HG03039 (cell line): ENCODE measurements around the gene NID1.
A peak's percentile ranks its signal among the peaks of the same experiment; 100 is the strongest.
"Not testable (repeated sequence)": the region's sequence is repeated elsewhere in the genome, so short reads cannot be mapped to it uniquely, and the experiment has no call there.

ENCODE experiments used
- ATAC-seq: cut with Tn5 transposase; IDR thresholded peaks from one replicate; pipeline ENCODE4 v1.9.1; 2021; ENCODE audit warnings: mild to moderate bottlenecking, moderate library complexity; ENCODE audit not compliant: unreplicated experiment

NID1 gene

GRCh38 chr1:236002025-236002390 is 62.9 kb downstream of the NID1 start:
- no peak for ATAC-seq

GRCh38 chr1:236000781-236001180 is 64.1 kb downstream of the NID1 start:
- ATAC-seq: no peak

GRCh38 chr1:235999259-235999925 is 65.5 kb downstream of the NID1 start:
- ATAC-seq: peak; percentile 68

DNA sequence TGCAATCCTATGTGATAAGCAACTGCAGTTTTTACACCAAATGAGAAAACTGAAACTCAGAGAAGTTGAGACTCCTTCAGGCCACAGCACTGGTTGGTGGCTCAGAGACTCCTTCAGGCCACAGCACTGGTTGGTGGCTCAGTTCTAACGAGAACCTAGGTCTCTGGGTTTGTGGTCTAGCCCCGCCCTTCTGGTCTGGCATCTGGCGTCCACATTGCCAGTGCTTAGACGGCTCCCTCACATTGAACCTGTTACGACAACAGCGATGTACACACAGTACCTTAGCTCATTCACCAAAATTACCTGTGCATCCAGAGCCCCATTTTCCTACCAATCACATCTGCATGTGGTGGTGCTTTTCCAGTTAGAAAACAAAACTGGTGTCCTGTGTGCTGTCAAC is 66.1 kb downstream of the NID1 start:
- ATAC-seq: peak; percentile 24

DNA sequence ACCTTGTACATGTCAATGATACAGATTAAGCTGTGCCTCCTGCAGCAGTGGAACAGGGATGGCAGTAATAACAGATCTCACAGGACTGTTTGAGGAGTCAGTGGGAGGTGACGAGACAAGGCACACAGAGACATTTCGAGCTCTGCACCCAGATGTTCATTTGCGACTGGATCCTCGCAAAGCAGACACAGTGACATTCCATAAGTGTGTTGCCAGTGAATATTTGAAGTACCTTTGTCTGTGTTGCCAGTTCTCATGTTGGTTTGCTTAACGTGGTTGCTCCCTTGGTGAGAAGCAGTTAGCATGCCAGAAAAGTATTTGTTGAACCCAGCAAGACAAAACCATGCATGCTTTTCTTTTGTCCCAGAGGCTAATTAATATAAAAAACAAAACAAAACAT is 67.0 kb downstream of the NID1 start:
- ATAC-seq: no peak

DNA sequence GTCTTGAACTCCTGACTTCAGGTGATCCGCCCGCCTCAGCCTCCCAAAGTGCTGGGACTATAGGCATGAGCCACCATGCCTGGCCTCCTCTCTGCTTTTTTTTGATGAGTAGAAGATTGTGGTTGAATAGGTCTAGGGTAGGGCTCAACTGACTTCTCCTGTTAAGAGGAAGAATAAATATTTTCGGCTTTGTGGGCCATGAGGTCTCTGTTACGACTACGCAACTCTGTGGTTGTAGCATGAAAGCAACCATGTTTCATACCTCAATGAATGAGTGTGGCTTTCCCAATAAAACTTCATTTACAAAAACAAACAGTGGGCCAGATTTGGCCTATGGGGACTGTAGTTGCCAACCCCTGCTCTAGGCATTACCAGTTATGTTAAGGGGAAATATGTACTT is 67.8 kb downstream of the NID1 start:
- ATAC-seq: no peak

GRCh38 chr1:235996048-235996785 is 68.7 kb downstream of the NID1 start:
- no peak for ATAC-seq

GRCh38 chr1:235995511-235995910 is 69.4 kb downstream of the NID1 start:
- no peak for ATAC-seq

GRCh38 chr1:235993652-235994051 is 71.2 kb downstream of the NID1 start:
- ATAC-seq: no peak

DNA sequence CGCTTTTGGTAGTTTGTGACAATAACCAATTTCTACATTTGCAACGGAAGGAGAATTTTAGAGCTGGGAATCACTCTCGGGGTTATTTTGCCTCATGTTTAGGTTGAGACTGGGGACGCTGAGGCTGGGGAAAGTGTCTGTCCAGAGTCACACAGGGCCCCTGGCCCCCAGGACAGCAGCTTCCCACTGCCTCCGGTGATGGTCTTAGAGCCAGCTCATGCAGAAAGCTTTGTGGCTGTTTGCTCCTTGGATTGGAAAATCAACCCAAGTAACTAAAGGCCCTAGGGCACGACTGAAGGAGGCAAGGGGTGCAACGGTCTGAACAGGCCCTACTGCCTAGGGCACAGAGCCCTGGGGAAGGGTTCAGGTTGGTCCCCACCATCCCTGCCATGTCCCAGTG is 72.0 kb downstream of the NID1 start:
- ATAC-seq: no peak

GRCh38 chr1:235992346-235992745 is 72.5 kb downstream of the NID1 start:
- no peak for ATAC-seq

DNA sequence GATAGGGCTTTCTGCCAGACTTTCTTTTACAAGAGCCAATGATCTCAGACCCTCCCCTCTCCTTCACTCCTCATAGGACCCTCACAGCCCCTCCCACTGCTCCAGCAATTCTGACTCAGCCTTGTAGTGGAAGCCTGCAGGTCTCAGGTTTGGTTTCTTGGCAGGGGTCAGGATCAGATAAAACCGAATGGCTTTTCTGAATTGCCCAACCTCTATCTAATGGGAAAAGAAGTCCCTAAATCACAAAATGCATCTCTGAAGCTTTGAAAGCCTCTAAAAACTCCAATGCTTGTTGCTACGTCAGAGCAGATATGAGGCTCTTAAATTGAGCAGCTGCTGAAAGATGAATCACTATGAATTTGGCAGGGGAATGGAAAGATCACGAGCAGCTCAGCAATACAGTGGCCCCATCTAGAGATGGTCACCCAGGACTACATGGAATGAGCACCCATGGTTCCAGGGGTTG is 74.5 kb downstream of the NID1 start:
- ATAC-seq: no peak

DNA sequence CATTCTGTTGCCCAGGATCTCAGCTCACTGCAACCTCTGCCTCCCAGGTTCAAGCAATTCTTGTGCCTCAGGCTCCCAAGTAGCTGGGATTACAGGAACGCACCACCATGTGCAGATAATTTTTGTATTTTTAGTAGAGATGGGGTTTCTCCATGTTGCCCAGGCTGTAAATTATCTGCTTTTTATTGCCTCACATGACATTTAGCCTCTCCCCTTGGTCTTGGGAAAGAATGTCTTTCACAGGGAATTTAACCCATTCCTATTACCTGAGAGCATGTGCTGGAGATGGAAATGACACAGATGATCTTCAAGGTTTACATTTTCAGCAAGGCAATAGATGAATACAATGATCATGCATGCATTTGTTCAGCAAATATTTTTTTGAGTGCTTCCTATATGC is 75.8 kb downstream of the NID1 start:
- no peak for ATAC-seq

DNA sequence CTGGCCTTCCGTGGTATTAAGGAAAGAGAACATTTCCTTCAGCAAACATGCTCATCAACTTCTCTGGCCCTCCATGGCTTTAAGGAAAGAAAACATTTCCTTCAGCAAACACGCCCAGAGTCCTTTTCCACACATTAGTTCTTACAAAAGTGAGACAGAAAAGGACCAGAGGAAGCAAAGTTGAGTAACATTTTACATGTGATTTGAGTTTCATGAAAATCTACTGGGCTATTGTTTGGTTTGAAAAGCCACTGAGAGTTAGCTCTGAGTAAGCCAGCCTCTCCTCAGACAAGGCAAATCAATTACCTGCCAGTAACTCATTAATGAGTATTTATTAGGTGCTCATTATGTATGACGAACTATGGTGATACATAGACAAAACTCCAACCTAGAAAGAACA is 78.0 kb downstream of the NID1 start:
- no peak for ATAC-seq

GRCh38 chr1:235984041-235984825 is 80.7 kb downstream of the NID1 start:
- no peak for ATAC-seq

- ATAC-seq: no peak
Observed at GRCh38 chr1:235980976-235981375, 83.9 kb downstream of the NID1 start.

- ATAC-seq: no peak
Observed at GRCh38 chr1:235979716-235980333, 85.1 kb downstream of the NID1 start.

DNA sequence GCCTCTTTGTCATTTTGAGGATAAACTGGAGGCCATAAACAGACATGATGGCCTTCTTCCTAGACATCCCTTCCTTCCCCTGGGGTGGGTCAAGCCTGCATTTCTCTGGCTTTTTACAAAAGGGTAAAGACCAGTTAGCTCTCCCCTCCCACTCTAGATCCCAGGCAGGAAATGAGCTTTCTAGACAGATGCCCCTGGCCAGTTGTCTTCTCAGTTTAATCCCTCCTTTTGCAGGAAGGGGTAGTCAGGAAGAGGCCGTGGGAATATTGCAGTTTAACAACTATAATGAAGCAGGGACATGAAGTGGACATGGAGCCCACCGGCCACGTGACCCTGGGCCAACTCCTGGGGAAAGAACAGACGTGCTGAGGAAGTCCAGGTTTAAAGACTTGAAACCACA is 85.7 kb downstream of the NID1 start:
- ATAC-seq: no peak

DNA sequence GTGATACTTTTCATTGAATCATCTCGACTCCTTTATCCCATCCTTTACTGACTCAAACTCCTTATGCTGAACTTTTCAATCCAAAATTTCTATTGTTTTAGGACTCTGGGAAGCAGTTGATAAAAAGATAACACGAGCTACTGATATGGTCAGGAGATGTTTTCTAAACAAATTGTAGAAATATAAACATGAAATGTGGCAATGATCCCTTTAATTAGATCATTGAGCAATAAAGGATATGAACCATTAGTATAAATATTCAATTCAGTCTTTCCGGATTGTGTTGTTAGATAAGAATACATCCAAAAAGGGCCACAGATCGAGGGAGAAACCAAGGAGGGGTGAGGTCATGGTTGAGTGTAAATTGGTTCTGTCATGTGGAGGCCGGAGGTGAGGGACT is 88.4 kb downstream of the NID1 start:
- no peak for ATAC-seq

- no peak for ATAC-seq
Observed at GRCh38 chr1:235974616-235975015, 90.3 kb downstream of the NID1 start.

DNA sequence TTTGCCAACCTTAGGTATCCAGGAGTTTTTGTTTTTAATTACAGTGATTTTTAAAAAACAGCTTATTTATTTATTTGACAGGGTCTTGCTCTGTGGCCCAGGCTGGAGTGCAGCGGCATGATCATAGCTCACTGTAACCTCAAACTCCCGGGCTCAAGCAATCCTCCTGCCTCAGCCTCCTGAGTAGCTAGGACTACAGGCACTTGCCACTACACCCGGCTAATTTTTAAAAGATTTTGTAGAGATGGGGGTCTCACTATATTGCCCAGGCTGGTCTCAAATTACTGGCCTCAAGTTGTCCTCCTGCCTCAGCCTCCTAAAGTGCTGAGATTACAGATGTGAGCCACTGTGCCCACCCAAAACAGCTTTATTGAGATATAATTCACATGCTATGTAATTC is 92.2 kb downstream of the NID1 start:
- not testable (repeated sequence) for ATAC-seq
